HG03097 (cell line): Measurements from ENCODE around the gene ROR2.

Experiments used
- ATAC-seq: cut with Tn5 transposase; IDR thresholded peaks from one replicate; pipeline ENCODE4 v1.9.1; 2021; ENCODE audit not compliant: unreplicated experiment, low FRiP score

Gene ROR2

GRCh38 chr9:91949392-91949945, 559 bp downstream of the ROR2 start:
- ATAC-seq: no peak

GRCh38 chr9:91948597-91949391, 1.2 kb downstream of the ROR2 start:
- no peak for ATAC-seq

GRCh38 chr9:91948101-91948596, 1.9 kb downstream of the ROR2 start:
- ATAC-seq: no peak

GRCh38 chr9:91946653-91947488, 3.2 kb downstream of the ROR2 start:
- ATAC-seq: no peak

- no peak for ATAC-seq
Observed at GRCh38 chr9:91946196-91946595, 3.8 kb downstream of the ROR2 start.

- no peak for ATAC-seq
Observed at GRCh38 chr9:91945277-91946085, 4.5 kb downstream of the ROR2 start.

- no peak for ATAC-seq
Observed at GRCh38 chr9:91944711-91945110, 5.3 kb downstream of the ROR2 start.

- no peak for ATAC-seq
Observed at GRCh38 chr9:91943478-91944470, 6.3 kb downstream of the ROR2 start.

- no peak for ATAC-seq
Observed at GRCh38 chr9:91942201-91942600, 7.8 kb downstream of the ROR2 start.

- ATAC-seq: no peak
Observed at GRCh38 chr9:91939978-91940377, 10.1 kb downstream of the ROR2 start.

- no peak for ATAC-seq
Observed at GRCh38 chr9:91937727-91938126, 12.3 kb downstream of the ROR2 start.

- no peak for ATAC-seq
Observed at GRCh38 chr9:91937056-91937455, 13.0 kb downstream of the ROR2 start.

- ATAC-seq: no peak
Observed at GRCh38 chr9:91935805-91936514, 14.1 kb downstream of the ROR2 start.

GRCh38 chr9:91935066-91935749, 14.8 kb downstream of the ROR2 start:
- no peak for ATAC-seq

GRCh38 chr9:91934654-91935053, 15.4 kb downstream of the ROR2 start:
- ATAC-seq: no peak

- ATAC-seq: no peak
Observed at GRCh38 chr9:91933556-91934352, 16.3 kb downstream of the ROR2 start.

- ATAC-seq: no peak
Observed at GRCh38 chr9:91930475-91930874, 19.6 kb downstream of the ROR2 start.
